ENCODE measurements around the gene SLC25A22. TPM values are rescaled to one million over a fixed set of nuclear protein-coding genes. Genes with fewer than 3 reads are reported as not detected.
A peak's percentile ranks its signal among the peaks of the same experiment; 100 is the strongest.

Gene SLC25A22
- total and polyA plus RNA-seq, 10 of the 15 experiments (the other 5 are each of a cell fraction or from before 2014, with no cell fraction given): 0.27 to 27.0 (median 8.2) TPM

- CTCF ChIA-PET: interaction anchor here (1.1 to 1.4 kb wide), 4 partner anchors 16 to 92 kb away, joined by 3 to 4 read pairs (median 3); partner anchors contain the start of gene TALDO1
- H4K20me1 ChIP-seq (ENCODE audit: control insufficient read depth, insufficient read depth): no peaks in the 10 kb centered on the region
- H3K4me2 ChIP-seq (ENCODE audit: control insufficient read depth, insufficient read depth): no peak overlapping the region
- in situ Hi-C loops (cut with MboI): no loop called here
- WGBS (ENCODE audit: insufficient coverage, insufficient replicate concordance, low lambda C conversion rate, missing lambda C conversion rate): 56% methylated on average over 19 of the region's 19 CpGs
- no peaks in the 10 kb centered on the region for H3K79me2 ChIP-seq (ENCODE audit: control insufficient read depth, insufficient read depth, low read length)
- no peak for DNase-seq (ENCODE audit: low read depth, low spot score)
- no peak overlapping the region for H2AFZ ChIP-seq (ENCODE audit: control insufficient read depth, low read depth, low read length)
- H3K4me3 ChIP-seq: no peak overlapping the region
- peaks cover 26 to 29% of the 10 kb centered on the region in 2 experiments; a peak in 3 of 4 replicates for H3K36me3 ChIP-seq (ENCODE audit: control insufficient read depth in 2 of 2, insufficient read depth in 2 of 2, low read length in 1 of 2)
- no peak overlapping the region for H3K27ac ChIP-seq (ENCODE audit: control insufficient read depth, insufficient read depth)
- no peak overlapping the region for H3K9ac ChIP-seq (ENCODE audit: control insufficient read depth, insufficient read depth, low read length)
- no peak for FAIRE-seq
- ATAC-seq: peak; percentile 86
- BruUV-seq (replicated peaks): no TSS peak
- H3K4me1 ChIP-seq (ENCODE audit: control insufficient read depth, insufficient read depth, low read length): no peaks in the 10 kb centered on the region
- H3K9me3 ChIP-seq (replicated peaks; ENCODE audit: control insufficient read depth, insufficient read depth, low read length): no peaks in the 10 kb centered on the region
- no peaks in the 10 kb centered on the region for H3K27me3 ChIP-seq (replicated peaks in 1 of 2; ENCODE audit: control insufficient read depth in 2 of 2, insufficient read depth in 2 of 2, low read length in 1 of 2)
- intact Hi-C loops (cut with micrococcal nuclease; ENCODE audit: unreplicated experiment): loop anchor here (1.0 kb wide), 1 partner anchor 37 kb away; no protein-coding TSS in a partner anchor
- POLR2A ChIA-PET: no interaction called here
- SMC1A ChIA-PET (ENCODE audit: uncharacterized antibody, unreplicated experiment): interaction anchor here (1.1 to 1.9 kb wide), 2 partner anchors 16 to 39 kb away, joined by 5 to 8 read pairs; no protein-coding TSS in a partner anchor
- RAD21 ChIA-PET (ENCODE audit: unreplicated experiment): interaction anchor here (1.5 kb wide), 1 partner anchor 39 kb away, joined by 3 read pairs; no protein-coding TSS in a partner anchor
- TF ChIP-seq IKZF2 (IDR thresholded peaks at IDR 0.05) (no peak), NFYA (IDR thresholded peaks at IDR 0.05; ENCODE audit: borderline replicate concordance, low read depth, low read length) (no peak), TCF3 (IDR thresholded peaks at IDR 0.05; ENCODE audit: borderline replicate concordance, insufficient read depth, low read depth, low read length) (no peak), CHD1 (IDR thresholded peaks at IDR 0.05; ENCODE audit: low read depth, low read length) (no peak), MXI1 (IDR thresholded peaks at IDR 0.05; ENCODE audit: low read depth, low read length) (no peak), E2F8 (IDR thresholded peaks at IDR 0.05; ENCODE audit: low read depth, partially characterized antibody) (no peak), ATF3 (IDR thresholded peaks at IDR 0.05; ENCODE audit: borderline replicate concordance, extremely low read depth, low read depth, low read length) (no peak), RCOR1 (conservative IDR thresholded peaks at IDR 0.05; ENCODE audit: low read depth, low read length) (no peak), NR2C1 (IDR thresholded peaks at IDR 0.05) (no peak), MTA3 (IDR thresholded peaks at IDR 0.05; ENCODE audit: borderline replicate concordance, low read length) (no peak), KAT2A (conservative IDR thresholded peaks at IDR 0.05; ENCODE audit: control insufficient read depth, low read depth, low read length) (no peak), IRF4 (IDR thresholded peaks at IDR 0.05; ENCODE audit: low read depth, low read length) (no peak), HDGF (IDR thresholded peaks at IDR 0.05) (peak; percentile 33; the same call in 1 of the 2 replicates), RELB (IDR thresholded peaks at IDR 0.05; ENCODE audit: low read depth) (no peak), MTA2 (IDR thresholded peaks at IDR 0.05; ENCODE audit: low read depth) (no peak), LARP7 (IDR thresholded peaks at IDR 0.05) (no peak), ZNF217 (IDR thresholded peaks at IDR 0.05) (no peak), CREM (IDR thresholded peaks at IDR 0.05; ENCODE audit: low read depth) (no peak), ZNF384 (IDR thresholded peaks at IDR 0.05; ENCODE audit: borderline replicate concordance, low read depth, low read length) (no peak)
These were observed 32.9 kb downstream of the SLC25A22 start for GRCh38 chr11:765025-765801.
